Activated CD4-positive, CD25-positive, alpha-beta regulatory T cell treated with anti-CD3 and anti-CD28 coated beads, Interleukin-2, amount 50 U/mL, for 24 hours (primary cell): ENCODE measurements around the gene CCDC9.
"Not testable (repeated sequence)": the region's sequence is repeated elsewhere in the genome, so short reads cannot be mapped to it uniquely, and the experiment has no call there.

Source experiments
- ATAC-seq, 2 donors: fragments of 150-1000 bp; cut with Tn5 transposase; one replicate each; pipeline ENCODE4 v1.10.0; 2021; ENCODE audit warnings: mild to moderate bottlenecking in 1 of 2, moderate library complexity in 1 of 2

Gene CCDC9

DNA sequence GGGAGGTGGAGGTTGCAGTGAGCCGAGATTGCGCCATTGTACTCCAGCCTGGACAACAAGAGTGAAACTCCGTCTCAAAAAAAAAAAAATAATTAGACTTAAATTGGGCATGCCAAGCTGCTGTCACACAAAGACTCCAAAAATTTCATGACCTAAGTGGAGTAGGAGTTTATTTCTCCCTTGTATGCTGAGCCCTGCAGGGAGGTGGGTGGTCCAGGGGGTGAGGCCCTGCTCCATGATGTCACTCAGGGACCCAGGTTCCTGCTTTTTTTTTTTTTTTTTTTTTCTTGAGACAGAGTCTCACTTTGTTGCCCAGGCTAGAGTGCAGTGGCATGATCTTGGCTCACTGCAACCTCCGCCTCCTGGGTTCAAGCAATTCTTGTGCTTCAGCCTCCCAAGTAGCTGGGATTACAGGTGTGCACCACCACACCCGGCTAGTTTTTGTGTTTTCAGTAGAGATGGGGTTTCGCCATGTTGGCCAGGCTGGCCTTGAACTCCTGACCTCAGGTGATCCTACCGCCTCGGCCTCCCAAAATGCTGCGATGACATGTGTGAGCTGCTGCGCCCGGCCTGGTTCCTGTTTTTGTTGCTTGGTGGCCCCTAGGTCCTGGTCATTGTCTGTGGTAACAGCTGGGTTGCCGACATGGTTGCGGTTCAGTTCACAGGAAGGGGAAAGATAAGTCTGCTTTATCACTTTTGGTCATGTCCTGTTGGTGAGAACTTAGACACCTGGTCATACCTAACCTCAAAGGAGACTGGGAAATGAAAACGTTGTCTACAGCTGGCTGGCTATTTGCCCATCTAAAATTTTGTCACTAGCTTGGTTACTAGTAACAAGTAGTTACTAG, 5.8 kb downstream of the CCDC9 start:
- ATAC-seq = not testable (repeated sequence)

DNA sequence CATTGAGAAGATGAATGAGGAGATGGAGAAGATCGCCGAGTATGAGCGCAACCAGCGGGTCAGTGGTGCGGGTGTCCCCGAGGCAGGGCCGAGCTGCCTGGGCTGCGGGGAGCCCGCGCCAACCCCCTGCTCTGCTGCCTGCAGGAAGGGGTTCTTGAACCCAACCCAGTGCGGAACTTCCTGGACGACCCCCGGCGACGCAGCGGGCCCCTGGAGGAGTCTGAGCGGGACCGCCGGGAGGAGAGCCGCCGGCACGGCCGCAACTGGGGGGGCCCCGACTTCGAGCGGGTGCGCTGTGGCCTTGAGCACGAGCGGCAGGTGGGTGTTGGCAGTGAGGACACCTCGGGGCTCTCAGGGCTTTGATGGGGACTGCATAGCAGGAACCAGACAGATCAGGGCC, 8.3 kb downstream of the CCDC9 start:
- ATAC-seq = no peak

DNA sequence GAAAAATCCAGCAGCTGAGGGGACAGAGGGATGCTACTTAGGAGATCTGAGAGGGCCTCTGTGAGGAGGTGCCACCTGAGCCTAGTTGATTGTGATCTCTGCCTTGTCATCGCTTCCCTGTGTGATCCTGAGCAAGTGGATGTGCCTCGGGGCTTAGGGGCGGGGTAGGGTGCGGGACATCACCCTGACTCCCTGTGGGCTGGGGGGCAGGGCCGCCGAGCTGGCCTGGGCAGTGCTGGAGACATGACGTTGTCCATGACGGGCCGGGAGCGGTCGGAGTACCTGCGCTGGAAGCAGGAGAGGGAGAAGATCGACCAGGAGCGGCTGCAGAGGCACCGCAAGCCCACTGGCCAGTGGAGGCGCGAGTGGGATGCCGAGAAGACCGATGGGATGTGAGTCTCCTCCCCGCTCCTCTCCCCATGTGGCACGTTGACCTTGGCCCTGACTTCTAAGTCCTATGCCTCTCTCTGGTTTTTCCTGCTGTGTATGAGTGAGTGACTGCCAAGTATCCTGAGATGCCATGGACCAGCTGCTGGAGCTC, 10.1 kb downstream of the CCDC9 start:
- no peak for ATAC-seq

DNA sequence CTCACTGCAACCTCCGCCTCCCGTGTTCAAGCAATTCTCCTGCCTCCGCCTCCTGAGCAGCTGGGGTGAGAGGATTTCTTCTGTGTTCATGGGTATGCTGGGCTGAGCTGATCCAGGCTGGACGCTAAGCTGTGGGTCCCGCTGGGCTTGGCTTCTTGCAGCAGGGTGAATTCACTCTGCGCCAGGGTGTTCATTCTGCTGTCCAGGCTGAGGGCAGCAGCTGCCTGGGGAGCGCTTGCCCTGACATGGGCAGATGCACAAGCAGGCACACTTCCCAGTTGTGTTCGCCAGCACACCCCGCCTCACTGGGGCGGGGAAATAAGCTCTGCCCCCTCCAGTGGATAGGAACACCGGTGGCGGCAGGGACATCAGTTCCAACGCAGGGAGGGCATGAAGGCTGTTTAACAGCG, 11.0 kb downstream of the CCDC9 start:
- ATAC-seq = no peak

DNA sequence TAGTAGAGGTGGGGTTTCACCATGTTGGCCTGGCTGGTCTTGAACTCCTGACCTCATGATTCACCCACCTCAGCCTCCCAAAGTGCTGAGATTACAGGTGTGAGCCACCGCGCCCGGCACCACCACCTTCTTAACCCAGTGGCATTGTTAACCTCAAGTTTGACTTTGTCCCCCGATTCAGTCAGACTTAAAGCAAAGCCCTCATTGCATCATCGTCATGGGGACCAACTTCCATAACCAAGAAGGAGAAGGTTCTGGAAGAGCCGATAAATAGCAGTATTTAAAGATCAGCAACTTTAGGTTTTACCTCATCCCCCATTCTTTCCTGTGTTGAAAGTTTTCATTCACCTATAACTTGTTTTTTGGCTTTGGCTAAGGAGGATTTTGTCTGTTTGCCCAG, 11.7 kb downstream of the CCDC9 start:
- no peak for ATAC-seq

DNA sequence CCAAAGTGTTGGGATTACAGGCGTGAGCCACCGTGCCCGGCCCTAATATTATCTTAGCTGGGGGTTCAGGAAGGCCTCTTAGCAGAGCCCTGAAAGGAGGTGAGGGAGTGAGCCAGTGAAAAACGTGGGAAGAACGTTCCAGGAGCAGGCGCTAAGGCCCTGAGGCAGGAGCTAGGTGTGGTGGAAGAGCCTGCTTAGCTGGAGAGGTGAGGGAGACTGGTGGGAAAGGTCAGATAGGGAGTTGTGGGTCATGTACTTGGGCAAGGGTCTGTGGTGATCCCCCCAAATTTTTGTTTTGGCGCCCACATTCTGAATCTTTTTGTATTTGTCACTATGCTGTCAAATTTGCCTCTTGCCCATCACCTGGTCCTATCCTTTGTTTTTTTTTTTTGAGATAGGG, 13.3 kb downstream of the CCDC9 start:
- ATAC-seq = no peak

DNA sequence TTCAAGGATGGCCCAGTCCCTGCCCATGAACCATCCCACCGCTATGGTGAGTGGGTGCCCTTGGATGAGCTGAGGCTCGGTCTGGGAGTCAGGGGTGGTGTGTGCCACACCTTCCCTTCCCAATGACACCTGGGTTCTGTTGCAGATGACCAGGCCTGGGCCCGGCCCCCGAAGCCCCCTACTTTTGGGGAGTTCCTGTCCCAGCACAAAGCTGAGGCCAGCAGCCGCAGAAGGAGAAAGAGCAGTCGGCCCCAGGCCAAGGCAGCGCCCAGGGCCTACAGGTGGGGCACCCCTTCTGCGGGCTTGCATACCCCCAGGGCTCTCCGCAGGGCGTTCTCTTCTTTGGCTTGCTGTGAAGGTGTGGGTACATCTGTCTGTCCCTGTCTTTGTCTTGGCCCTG, 14.1 kb downstream of the CCDC9 start:
- ATAC-seq = no peak

DNA sequence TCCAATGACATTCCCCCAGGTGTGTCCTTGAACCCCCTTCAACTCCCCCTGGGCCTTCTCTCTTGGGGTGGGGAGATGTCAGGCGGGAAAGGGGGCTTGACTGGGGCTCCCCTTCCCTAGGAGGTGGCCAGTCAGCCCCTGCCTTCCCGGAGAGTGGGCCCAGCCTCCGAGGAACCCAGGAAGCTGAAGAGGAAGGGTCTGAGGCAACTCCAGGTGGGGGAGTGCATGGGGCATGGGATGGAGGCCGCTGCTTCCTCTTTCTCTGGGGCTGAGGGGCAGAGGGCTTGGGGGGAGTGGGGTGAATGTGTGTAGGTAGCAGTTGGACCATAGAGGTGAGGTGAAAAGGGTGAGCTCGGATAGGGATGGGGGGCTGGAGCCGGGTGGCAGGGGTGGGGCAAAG, 15.6 kb downstream of the CCDC9 start:
- no peak for ATAC-seq

DNA sequence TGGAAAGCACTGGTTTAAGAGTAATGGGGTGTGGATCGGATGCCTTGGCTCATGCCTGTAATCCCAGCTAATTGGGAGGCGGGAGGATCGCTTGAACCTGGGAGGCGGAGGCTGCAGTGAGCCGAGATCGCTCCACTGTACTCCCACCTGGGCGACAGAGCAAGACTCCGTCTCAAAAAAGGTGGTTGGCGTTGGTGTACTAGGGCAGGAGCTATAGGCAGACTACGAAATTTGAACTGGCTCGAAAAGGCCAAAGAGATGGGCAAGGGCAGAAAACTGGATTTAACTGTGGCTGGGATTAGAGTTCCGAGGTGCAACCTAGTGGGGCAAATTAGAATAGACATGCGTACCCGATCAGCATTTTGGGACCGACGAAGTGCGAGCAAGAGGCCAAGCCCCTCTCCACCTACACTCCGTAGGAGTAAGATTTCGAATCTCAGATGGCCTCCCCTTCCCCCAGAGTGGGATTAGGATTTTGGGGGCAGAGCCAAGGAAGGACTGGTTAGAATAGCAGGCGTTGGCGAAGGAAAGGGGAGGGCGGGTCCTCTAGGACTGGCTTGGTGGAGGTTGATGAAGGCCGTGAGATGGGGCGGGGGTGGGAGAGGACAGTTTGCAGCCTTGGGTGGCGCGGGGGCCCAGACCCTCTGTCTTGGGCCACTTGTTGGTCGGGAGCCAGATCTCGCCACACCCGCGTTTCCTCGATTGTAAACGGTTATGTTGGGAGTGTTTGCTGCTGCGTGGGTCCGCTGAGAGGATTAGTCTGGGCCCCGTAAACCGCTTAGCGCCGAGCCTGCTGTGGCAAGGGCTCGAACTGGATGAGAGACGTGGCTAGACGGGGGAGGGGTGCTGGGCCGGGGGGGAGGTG, 16.4 kb downstream of the CCDC9 start:
- ATAC-seq = no peak

DNA sequence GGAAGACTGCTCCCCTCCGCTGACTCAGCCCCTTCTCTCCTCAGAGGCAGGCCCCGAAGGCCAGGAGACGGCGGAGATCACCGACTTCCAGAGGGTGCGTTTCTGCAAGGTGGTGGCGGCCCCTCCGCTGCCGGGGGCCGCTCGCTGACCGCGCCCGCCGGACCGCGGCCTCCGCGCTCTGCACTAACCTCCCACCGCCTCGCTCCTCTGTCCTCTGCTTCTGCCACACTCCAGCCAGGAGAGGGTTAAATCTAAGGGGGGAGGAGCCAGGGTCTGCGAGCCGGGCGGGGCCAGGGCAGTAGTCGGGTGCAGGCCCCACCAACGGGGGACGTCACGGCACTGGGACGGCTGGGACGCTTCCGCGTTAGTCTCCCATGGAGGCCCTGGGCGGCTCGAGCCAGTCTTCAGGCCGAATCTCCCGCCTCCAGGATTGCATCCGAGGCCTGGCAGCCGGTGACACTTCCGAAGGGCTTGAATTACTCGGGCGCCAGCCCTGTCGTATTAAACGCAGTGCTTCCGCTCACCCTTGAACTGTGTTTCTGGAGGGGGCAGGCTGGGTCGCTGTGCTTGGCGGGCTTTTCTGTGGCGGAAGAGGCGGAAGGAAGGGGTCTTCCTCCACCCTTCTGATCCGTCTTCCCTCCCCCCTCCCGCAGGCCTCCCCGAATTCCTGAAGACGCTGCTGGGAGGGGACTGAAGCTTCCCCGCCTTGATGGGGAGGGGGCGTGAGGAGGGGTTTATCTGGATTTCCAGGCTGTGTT, 17.2 kb downstream of the CCDC9 start:
- peak; percentile 76 to 78 for ATAC-seq

DNA sequence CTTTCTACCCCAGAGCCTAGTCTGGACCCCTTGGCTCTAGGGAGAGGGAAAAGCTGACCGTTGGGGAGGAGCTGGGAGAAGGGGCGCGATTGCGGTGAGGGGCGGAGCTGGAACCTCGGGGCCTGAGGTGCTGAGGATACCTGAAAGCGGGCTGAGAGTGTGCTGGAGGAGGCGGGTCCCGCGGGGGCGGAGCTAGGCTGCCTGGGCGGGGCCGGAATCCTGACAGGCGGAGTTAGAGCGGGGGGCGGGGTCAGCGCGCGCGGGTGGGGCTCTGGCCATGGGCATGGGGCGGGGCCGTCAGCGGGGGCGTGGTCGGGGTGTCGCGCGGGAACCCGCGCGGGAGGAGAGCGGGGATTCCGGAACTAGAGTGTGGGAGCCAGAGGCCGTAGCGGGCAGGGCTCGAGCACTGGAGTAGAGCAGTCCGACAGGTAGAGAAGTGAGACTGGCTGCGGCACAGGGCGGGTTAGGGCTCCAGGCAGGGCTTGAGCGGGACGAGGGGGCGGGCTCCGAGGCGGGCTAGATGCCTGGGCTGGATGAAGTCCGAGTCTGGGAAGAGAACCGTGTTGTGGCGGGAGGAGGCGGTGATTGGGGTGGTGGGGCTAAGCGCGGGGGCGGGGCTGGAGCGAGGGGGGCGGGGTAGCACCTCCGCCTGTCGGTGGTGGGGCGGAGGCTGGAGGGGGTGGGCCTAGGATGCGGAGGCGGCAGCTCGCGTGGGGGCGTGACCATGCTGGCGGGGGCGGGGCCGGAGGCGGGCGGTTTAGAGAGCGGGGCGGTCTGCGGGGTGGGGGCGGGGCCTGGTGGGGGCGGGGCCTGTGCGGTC, 18.0 kb downstream of the CCDC9 start, which contains the start of gene INAFM1:
INAFM1 (plus strand) TSS at position 815 of the 820 bp plus-strand sequence. CDS start 35 bp downstream, outside the sequence.
- peak; percentile 72 to 75 for ATAC-seq

DNA sequence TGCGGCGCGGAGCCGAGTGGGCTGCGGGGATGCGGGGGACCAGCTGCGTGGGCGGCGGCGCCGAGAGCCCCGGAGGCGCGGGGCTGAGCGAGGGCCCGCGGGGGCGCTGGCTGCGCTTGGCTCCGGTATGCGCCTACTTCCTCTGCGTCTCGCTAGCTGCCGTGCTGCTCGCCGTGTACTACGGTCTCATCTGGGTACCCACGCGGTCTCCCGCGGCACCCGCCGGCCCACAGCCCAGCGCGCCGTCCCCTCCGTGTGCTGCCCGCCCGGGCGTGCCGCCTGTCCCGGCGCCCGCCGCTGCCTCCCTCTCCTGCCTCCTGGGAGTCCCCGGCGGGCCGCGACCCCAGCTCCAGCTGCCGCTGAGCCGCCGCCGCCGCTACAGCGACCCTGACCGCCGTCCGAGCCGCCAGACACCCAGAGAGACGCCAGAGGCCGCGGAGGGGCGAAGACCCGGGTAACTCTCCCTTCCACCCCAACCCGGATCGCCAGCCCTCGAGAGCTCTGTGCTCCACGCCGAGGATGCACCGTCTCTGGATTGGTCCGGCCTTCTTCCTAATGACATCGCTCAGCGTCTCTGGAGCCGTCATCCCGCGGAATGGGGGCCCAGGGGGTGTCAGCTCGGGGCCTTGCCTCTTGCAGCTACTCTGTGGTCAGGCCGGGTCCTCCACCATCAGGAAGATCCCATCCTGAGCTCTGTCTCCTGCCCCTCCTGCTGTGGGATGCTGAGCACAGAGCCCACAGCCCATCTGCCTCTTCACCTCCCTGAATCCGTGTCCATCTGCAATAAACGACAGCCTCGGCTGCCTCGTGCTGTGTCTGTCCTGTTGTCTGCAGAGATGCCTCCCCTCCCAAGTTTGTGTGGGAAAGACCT, 18.8 kb downstream of the CCDC9 start:
- ATAC-seq = peak; percentile 12 to 22

DNA sequence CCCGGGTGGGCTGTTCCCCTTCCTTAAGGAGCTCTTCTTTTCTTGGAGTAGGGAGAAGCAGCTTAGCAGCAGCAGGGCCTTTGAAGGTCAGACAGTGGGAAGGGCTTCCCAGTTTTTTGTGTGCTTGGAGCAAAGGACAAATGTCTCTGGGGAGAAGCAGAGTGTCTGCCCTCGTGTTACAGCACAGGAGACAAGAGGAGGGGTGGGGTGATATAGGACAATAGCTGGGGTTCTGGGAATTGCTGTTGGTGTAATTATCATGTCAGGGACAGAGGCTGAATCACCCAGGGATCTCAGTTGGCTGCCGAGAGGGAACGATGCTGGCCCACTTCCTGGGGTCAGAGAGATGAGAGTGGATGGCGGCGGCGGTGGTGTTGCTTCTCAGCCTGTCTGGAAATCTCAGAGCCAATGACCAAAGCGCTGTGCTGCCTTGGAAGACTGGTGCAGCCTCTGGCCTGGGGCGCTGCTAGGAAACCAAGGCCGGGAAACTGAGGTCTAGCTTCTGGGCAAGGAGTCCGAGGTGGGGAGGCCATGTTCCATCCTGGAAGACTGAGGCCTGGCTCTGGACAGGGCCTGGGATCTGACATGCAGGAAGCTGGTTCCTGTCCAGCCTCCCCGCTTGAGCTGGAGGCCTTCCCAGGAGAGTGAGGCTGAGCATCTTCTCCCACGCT, 19.6 kb downstream of the CCDC9 start:
- ATAC-seq = no peak

DNA sequence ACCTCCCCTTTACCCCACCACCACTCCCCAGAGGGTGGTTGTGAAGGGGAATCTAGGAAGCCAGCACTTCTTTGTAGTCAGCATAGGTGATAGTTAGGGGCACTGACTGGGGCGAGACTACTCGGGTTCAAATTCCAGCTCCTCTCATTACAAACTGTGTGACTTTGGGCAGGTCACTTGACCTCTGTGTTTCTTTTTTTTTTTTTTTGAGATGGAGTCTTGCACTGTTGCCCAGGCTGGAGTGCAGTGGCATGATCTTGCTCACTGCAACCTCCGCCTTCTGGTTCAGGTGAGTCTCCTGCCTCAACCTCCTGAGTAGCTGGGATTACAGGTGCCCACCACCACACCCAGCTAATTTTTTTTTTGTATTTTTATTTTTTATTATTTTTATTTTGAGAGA, 20.2 kb downstream of the CCDC9 start:
- not testable (repeated sequence) for ATAC-seq

DNA sequence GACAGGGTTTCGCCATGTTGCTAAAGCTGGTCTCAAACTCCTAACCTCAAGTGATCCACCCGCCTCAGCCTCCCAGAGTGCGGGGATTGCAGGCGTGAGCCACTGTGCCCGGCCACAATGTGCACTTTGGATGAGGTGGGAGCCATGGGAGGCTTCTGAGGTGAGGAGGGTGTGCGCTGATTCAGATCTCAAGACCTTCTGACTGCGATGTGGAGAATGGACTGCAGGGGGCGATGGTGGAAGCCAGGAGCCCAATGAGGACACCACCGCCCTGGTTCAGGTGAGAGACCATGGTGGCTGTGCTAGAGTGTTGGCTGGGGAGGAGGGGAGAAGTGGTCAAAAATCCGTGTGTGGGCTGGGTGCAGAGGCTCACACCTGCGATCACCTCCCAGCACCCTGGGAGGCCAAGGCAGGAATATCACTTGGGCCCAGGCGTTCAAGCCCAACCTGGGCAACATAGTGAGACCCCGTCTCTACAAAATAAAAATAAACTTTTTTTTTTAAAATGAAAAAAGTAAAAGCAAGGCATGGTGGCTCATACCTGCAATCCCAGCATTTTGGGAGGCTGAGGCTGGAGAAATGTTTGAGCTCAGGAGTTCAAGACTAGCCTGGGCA, 24.0 kb downstream of the CCDC9 start:
- ATAC-seq = peak; percentile 59 to 65

DNA sequence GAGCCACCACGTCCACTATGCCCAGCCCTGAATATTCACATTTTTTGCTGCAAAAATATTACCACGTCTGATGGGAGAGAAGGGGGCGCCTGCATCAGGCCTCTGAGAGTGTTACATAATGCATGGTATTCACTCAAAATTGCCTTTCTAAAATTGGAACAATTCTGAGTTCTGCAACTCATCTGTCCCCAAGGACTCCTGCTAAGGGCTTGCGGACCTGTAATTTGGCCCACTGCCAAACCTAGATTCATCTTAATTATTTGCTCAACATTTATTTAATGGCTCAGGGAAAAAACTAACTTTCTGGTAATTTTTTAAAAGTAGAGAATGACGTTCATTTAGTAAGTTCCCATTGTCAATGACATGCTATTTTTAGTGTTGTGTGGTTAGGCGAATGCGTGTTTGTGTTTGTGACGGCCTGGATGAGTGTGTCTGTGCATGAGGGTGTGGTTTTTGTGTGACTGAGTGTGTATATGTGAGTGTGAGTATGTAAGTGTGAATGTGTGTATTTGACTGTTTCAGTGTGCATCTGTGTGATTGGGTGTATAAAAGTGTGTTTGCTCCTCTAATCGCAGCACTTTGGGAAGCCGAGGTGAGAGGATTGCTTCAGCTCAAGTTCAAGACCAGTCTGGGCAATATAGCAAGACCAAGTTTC, 27.2 kb downstream of the CCDC9 start:
- ATAC-seq = no peak

DNA sequence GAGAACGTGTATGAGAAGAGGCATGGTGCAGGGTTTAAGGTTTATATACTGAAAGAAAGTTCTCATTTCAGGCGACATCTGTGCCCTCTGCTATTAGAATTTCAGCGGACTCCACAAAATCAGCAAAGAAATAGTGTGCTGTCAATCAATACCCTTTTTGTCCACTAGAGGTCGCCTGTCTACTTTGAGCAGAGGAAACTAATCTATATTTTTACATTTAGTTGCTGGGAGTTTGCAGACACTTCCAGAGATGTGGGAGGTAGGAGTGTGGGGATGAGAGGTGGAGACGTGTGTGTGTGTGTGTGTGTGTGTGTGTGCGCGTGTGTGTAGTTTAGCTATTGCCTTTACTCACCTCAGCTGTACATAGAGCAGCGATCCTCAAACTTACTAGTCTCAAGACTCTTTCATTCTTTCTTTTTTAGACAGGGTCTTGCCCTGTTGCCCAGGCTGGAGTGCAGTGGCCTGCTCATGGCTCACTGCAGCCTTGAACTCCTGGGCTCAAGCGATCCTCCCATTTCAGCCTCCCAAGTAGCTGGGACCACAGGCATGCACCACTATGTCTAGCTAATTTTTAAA, 28.1 kb downstream of the CCDC9 start:
- ATAC-seq = no peak

DNA sequence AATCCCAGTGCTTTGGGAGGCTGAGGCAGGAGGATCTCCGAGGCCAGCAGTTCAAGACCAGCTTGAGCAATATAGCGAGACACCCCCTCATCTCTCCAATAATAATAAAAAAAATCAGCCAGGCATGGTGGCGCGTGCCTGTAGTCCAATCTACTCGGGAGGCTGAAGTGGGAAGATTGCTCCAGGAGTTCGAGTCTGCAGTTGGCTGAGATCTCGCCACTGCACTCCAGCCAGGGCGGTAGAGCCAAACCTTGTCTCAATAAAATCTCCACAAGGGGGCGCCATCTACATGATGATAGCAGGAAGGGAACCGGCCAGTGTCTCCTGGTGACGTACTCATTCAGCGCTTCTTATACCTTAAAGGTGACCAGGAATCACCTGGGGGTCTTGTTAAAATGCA, 39.7 kb downstream of the CCDC9 start:
- ATAC-seq = peak; percentile 83 to 97

DNA sequence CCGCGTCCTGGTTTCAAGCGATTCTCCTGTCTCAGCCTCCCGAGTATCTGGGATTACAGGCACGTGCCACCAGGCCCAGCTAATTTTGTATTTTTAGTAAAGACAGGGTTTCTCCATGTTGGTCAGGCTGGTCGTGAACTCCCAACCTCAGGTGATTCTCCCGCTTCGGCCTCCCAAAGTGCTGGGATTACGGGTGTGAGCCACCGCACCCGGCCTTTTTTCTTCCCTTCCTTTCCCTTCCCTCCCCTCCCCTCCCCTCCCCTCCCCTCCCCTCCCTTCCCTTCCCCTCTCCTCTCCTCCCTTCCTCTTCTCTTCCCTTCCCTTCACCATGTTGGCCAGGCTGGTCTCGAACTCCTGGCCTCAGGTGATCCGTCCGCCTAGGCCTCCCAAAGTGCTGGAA, 44.5 kb downstream of the CCDC9 start:
- not testable (repeated sequence) for ATAC-seq
